HG03520 (cell line): ENCODE data around the gene TFAP2B.

ENCODE experiments used
- ATAC-seq: cut with Tn5 transposase; IDR thresholded peaks from one replicate; pipeline ENCODE4 v1.9.1; 2021; ENCODE audit warnings: mild to moderate bottlenecking, moderate library complexity; ENCODE audit not compliant: unreplicated experiment

TFAP2B gene

GRCh38 chr6:50823094-50823920 is 4.6 kb downstream of the TFAP2B start:
- no peak for ATAC-seq

GRCh38 chr6:50824552-50824951 is 5.9 kb downstream of the TFAP2B start:
- ATAC-seq = no peak

- ATAC-seq = no peak
These were observed 6.8 kb downstream of the TFAP2B start for GRCh38 chr6:50825375-50826036.

GRCh38 chr6:50826037-50826761 is 7.5 kb downstream of the TFAP2B start:
- ATAC-seq = no peak

GRCh38 chr6:50826803-50827202 is 8.1 kb downstream of the TFAP2B start:
- no peak for ATAC-seq

GRCh38 chr6:50829049-50829448 is 10.4 kb downstream of the TFAP2B start:
- ATAC-seq = no peak

- ATAC-seq = no peak
These were observed 11.3 kb downstream of the TFAP2B start for GRCh38 chr6:50829898-50830444.

GRCh38 chr6:50831186-50831585 is 12.5 kb downstream of the TFAP2B start:
- no peak for ATAC-seq

GRCh38 chr6:50832912-50833311 is 14.2 kb downstream of the TFAP2B start:
- no peak for ATAC-seq

- ATAC-seq = no peak
These were observed 16.3 kb downstream of the TFAP2B start for GRCh38 chr6:50834929-50835410.

- no peak for ATAC-seq
These were observed 17.6 kb downstream of the TFAP2B start for GRCh38 chr6:50836231-50836630.

- no peak for ATAC-seq
These were observed 19.1 kb downstream of the TFAP2B start for GRCh38 chr6:50837589-50838445.

GRCh38 chr6:50840112-50840810 is 21.6 kb downstream of the TFAP2B start:
- ATAC-seq = no peak

GRCh38 chr6:50840811-50841192 is 22.1 kb downstream of the TFAP2B start:
- ATAC-seq = no peak

GRCh38 chr6:50842446-50842845 is 23.8 kb downstream of the TFAP2B start:
- no peak for ATAC-seq

- ATAC-seq = no peak
These were observed 24.3 kb downstream of the TFAP2B start for GRCh38 chr6:50842861-50843384.

- no peak for ATAC-seq
These were observed 25.2 kb downstream of the TFAP2B start for GRCh38 chr6:50843842-50844241.

- ATAC-seq = no peak
These were observed 26.9 kb downstream of the TFAP2B start for GRCh38 chr6:50845499-50846143.
